Activated B cell treated with CpG ODN at 0.5 μM for 24 hours (primary cell): ENCODE data around the gene ZDHHC5. TPM values are rescaled to one million over a fixed set of nuclear protein-coding genes. Genes with fewer than 3 reads are reported as not detected.

Experiments
- ATAC-seq: fragments of 200-7000 bp; cut with Tn5 transposase; one replicate; pipeline ENCODE4 v1.10.0; 2021; ENCODE audit warnings: low read depth, mild to moderate bottlenecking, moderate library complexity
- CTCF ChIA-PET: fragments of 350-600 bp; sonication (Branson Sonifier 250); formaldehyde crosslinking; loops from one replicate; lab custom pipeline; 2021; ENCODE audit warnings: antibody characterized with exemption; lab: Charles Lee
- POLR2A ChIA-PET: fragments of 350-600 bp; sonication (Branson Sonifier 250); formaldehyde crosslinking; loops from one replicate; lab custom pipeline; 2021; ENCODE audit warnings: antibody characterized with exemption; lab: Charles Lee
- DNase-seq: peaks from one replicate; pipeline ENCODE4 v3.0.0; 2022
- H3K27ac Mint-ChIP-seq: one replicate; pipeline ENCODE4 v1.8.0; 2020; ENCODE audit warnings: mixed read lengths
- H3K27me3 Mint-ChIP-seq: one replicate; pipeline ENCODE4 v1.8.0; 2021; ENCODE audit warnings: mixed read lengths
- H3K36me3 Mint-ChIP-seq: one replicate; pipeline ENCODE4 v1.8.0; 2021; ENCODE audit warnings: low read depth, mixed read lengths
- H3K4me1 Mint-ChIP-seq: one replicate; pipeline ENCODE4 v1.8.0; 2021; ENCODE audit warnings: mixed read lengths
- H3K4me3 Mint-ChIP-seq: one replicate; pipeline ENCODE4 v1.8.0; 2020; ENCODE audit warnings: mild to moderate bottlenecking, mixed read lengths
- H3K9me3 Mint-ChIP-seq: one replicate; pipeline ENCODE4 v1.8.0; 2020; ENCODE audit warnings: mixed read lengths
- intact Hi-C: fragments of 100-400 bp; cut with micrococcal nuclease; formaldehyde crosslinking; loops from one replicate; pipeline ENCODE4 v1.15.1; 2024
- total RNA-seq: library from RNA; stranded (reverse); gene quantifications from 2 replicates; pipeline ENCODE4 v1.2.3, GENCODE V29; 2022
- TF ChIP-seq, protein P1 (sequence below): fragments of 200-600 bp; IDR thresholded peaks from one replicate; pipeline ENCODE4 v1.8.0; 2022; ENCODE audit warnings: antibody characterized with exemption, mild to moderate bottlenecking

Gene ZDHHC5
- total RNA-seq, 1 donor from 2014 or later = 60.7 TPM

DNA sequence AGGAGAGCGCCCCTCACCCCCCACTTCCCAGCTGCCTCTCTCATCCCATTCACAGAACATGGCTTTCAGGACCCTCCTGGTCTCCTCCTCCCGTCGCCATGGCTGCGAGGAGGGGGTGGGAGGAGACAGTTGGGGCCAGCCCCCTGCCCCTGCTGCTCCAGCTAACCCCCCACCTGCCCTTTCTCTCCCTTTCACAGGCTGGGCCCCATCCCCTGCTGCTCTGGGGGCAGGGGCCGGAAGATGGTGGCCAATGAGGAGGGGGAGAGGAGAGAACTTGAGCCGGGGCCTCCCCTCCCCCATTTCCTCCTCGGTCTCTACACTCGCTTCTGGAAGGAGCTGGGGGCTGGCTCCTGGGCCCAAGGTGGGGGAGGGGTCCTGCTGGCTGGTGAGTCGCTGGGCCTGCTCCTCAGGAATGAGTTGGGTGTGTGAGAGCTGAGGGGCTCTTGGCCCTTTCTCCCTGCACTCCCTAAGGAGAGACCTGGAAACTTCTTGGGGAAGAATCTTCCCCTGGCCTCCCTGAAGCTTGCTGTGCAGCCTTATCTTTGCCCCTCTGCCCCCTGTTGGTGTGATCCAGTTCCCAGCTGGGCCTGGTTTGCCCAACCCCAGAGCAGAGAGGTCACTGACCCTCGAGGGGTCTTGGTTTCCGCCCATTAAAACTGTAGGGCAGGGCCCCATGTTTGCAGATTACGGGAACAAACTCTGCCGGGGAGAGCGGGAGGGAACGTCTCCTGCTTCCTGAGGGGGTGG, 28.4 kb upstream of the ZDHHC5 start:
- no peaks in the 10 kb centered on the region for H3K36me3 Mint-ChIP-seq
- H3K9me3 Mint-ChIP-seq = no peaks in the 10 kb centered on the region
- peaks cover 27% of the 10 kb centered on the region for H3K4me1 Mint-ChIP-seq
- peak; percentile 15 for ATAC-seq
- CTCF ChIA-PET = interaction anchor here (0.7 to 6.2 kb wide), 11 partner anchors 8 to 292 kb away, joined by 3 to 77 read pairs (median 4); partner anchors contain the start of gene UBE2L6
- no peak for DNase-seq
- TF ChIP-seq, protein P1, sequence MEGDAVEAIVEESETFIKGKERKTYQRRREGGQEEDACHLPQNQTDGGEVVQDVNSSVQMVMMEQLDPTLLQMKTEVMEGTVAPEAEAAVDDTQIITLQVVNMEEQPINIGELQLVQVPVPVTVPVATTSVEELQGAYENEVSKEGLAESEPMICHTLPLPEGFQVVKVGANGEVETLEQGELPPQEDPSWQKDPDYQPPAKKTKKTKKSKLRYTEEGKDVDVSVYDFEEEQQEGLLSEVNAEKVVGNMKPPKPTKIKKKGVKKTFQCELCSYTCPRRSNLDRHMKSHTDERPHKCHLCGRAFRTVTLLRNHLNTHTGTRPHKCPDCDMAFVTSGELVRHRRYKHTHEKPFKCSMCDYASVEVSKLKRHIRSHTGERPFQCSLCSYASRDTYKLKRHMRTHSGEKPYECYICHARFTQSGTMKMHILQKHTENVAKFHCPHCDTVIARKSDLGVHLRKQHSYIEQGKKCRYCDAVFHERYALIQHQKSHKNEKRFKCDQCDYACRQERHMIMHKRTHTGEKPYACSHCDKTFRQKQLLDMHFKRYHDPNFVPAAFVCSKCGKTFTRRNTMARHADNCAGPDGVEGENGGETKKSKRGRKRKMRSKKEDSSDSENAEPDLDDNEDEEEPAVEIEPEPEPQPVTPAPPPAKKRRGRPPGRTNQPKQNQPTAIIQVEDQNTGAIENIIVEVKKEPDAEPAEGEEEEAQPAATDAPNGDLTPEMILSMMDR = no peak
- H3K27ac Mint-ChIP-seq = no peak overlapping the region
- H3K27me3 Mint-ChIP-seq = peaks cover 34% of the 10 kb centered on the region
- H3K4me3 Mint-ChIP-seq = peak overlapping the region; percentile 86
- POLR2A ChIA-PET = no interaction called here
- intact Hi-C loops = no loop called here

DNA sequence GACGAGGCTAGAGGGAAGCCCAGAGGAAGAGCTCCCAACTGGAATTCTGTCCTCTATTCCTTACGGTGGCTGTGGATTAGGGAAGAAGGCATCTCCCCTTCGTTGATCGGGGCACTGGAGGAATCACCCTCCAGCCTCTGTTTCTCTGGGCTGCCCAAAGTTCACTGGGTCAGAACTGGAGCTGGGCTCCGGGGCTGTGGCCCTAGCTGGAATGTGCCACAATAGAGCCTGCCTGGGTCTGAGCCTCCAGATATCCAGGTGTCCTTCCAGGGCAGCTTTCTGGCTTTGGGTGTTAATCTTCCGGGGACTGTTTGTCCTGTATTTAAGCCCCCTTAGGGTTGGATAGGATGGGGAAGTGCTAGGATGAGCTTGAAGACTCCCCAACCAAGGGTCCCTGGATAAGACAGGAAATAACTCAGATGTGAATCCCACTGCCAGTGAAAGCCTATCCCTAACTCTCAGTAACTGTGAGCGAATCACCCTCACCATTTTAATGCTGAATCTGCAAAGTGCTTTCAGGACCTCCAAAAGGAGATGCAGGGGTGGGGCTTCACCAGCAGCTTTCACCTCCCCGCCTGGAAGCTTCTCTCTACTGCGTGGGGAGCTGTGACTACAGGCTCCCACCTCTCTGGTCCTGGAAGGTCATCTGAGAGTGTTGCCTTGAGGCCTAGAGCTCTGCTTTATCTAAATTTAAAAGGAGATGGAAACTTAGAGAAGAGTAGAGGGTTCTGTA, 27.7 kb upstream of the ZDHHC5 start:
- H3K27me3 Mint-ChIP-seq = peaks cover 36% of the 10 kb centered on the region
- ChIA-PET CTCF (interaction anchor here (1.0 to 6.2 kb wide), 12 partner anchors 8 to 293 kb away, joined by 3 to 77 read pairs (median 4); partner anchors contain the start of genes TIMM10 and UBE2L6), POLR2A (interaction anchor here (0.7 to 1.4 kb wide), 2 partner anchors 106 to 183 kb away, joined by 3 to 7 read pairs; no protein-coding TSS in a partner anchor)
- DNase-seq (no peak), ATAC-seq (no peak)
- TF ChIP-seq, protein P1 = no peak
- no peak overlapping the region for H3K4me3 Mint-ChIP-seq
- H3K36me3 Mint-ChIP-seq = no peaks in the 10 kb centered on the region
- H3K4me1 Mint-ChIP-seq = peaks cover 27% of the 10 kb centered on the region
- H3K9me3 Mint-ChIP-seq = no peaks in the 10 kb centered on the region
- no peak overlapping the region for H3K27ac Mint-ChIP-seq
- intact Hi-C loops = no loop called here

DNA sequence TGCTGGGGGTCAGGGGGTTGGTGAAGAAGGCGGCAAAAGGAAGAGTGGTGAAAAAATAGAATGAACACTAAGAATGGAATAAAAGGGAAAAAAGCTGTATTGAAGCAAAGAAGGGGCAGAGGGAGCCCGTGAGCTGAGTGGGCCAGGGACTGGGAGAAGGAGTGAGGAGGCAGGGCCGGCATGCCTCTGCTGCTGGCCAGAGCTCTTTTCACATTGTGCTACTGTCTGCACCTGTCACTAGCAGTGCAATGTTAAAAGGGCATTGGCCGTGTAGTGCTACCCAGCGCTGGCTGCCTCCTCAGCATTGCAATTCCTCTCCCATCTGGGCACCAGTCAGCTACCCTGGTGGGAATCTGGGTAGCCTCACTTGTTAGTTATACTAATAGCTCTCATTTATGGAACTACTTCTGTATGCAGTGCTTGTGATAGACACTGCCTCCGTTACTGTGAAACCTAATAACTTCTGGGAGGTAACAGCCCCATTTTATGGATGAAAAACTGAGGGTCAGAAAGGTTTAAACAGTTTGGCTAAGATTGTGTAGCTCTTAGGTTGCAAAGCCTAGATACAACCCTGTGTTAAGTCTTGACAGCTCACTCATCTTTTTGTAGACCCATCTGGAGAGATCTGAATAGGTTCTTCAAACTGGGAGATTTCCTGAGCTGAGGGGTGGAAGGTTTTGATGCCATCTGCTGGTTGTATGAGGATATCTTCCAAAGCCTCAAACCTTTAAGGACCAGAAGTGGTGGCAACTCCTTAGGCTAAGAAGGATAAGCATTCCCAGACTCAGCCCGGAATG, 26.7 kb upstream of the ZDHHC5 start:
- peaks cover 27% of the 10 kb centered on the region for H3K4me1 Mint-ChIP-seq
- no peak for ATAC-seq
- ChIA-PET POLR2A (interaction anchor here (0.7 to 1.4 kb wide), 4 partner anchors 105 to 184 kb away, joined by 3 to 7 read pairs (median 4); no protein-coding TSS in a partner anchor), CTCF (interaction anchor here (1.1 to 6.2 kb wide), 13 partner anchors 10 to 298 kb away, joined by 3 to 77 read pairs (median 7); partner anchors contain the start of genes TIMM10 and UBE2L6)
- DNase-seq = no peak
- peaks cover 44% of the 10 kb centered on the region for H3K27me3 Mint-ChIP-seq
- intact Hi-C loops = loop anchor here (1.0 kb wide), 4 partner anchors 73 to 296 kb away; no protein-coding TSS in a partner anchor
- H3K4me3 Mint-ChIP-seq = no peak overlapping the region
- TF ChIP-seq, protein P1 = no peak
- no peak overlapping the region for H3K27ac Mint-ChIP-seq
- no peaks in the 10 kb centered on the region for H3K9me3 Mint-ChIP-seq
- no peaks in the 10 kb centered on the region for H3K36me3 Mint-ChIP-seq

DNA sequence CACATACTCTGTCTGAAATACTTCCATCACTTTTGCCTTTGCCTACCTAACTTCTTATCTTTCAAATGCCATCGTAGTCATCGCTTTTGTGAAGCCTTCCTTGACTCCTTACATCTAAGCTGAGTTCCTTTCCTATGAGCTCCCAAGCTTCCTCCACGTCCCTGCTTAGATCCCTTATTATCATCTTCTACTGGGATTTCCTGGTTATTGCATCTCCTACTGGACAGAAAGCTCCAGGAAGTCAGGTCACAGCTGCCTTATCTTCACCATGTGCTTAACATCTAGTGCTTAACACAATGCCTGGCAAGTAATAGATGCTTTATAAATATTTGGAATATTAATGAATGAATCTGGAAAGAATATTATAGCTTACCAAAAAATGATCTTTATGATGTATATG, 24.1 kb upstream of the ZDHHC5 start:
- TF ChIP-seq, protein P1 = no peak
- no peak for ATAC-seq
- peaks cover 39% of the 10 kb centered on the region for H3K4me1 Mint-ChIP-seq
- intact Hi-C loops = loop anchor here (1.0 to 2.0 kb wide), 3 partner anchors 117 to 157 kb away; no protein-coding TSS in a partner anchor
- no peak overlapping the region for H3K4me3 Mint-ChIP-seq
- no peaks in the 10 kb centered on the region for H3K9me3 Mint-ChIP-seq
- peaks cover 51% of the 10 kb centered on the region for H3K27me3 Mint-ChIP-seq
- no peak overlapping the region for H3K27ac Mint-ChIP-seq
- no peak for DNase-seq
- ChIA-PET POLR2A (interaction anchor here (1.5 kb wide), 1 partner anchor 150 kb away, joined by 6 read pairs; no protein-coding TSS in a partner anchor), CTCF (interaction anchor here (1.2 to 6.2 kb wide), 11 partner anchors 10 to 297 kb away, joined by 3 to 77 read pairs (median 8); partner anchors contain the start of gene UBE2L6)
- no peaks in the 10 kb centered on the region for H3K36me3 Mint-ChIP-seq
